ENCODE data around the gene CA7. TPM values are rescaled to one million over a fixed set of nuclear protein-coding genes. Genes with fewer than 3 reads are reported as not detected.
A peak's percentile ranks its signal among the peaks of the same experiment; 100 is the strongest.

Gene CA7
- total and polyA plus RNA-seq, 3 experiments from 2014 or later, result not detected

- Mint-ChIP-seq H3K36me3 (no peaks in the 10 kb centered on the region), H3K9me3 (no peaks in the 10 kb centered on the region), H3K27me3 (peaks cover 0 to 1% of the 10 kb centered on the region in 2 donors), H3K27ac (peak overlapping the region in 1 of 8 donors; percentile 54), H3K4me1 (no peaks in the 10 kb centered on the region), H3K4me3 (no peak overlapping the region)
- no peaks in the 10 kb centered on the region for H3K36me3 ChIP-seq (ENCODE audit: insufficient read depth, low read length)
- H3K27me3 ChIP-seq (ENCODE audit: insufficient read depth, low read length, poor library complexity, severe bottlenecking), result no peaks in the 10 kb centered on the region
- ChIA-PET CTCF (interaction anchor here (1.5 to 3.1 kb wide), 2 partner anchors 13 to 26 kb away, joined by 3 to 9 read pairs; partner anchors contain the start of gene NAE1), POLR2A (no interaction called here)
- no peak for DNase-seq
- no peaks in the 10 kb centered on the region for H3K4me1 ChIP-seq (ENCODE audit: insufficient read depth, low read length)
- H3K27ac ChIP-seq (ENCODE audit: low read depth, low read length), result no peak overlapping the region
- H3K9me3 ChIP-seq (ENCODE audit: low read length), result no peaks in the 10 kb centered on the region
- H3K4me3 ChIP-seq (ENCODE audit: low read length), result no peak overlapping the region
These were observed 12.0 kb downstream of the CA7 start for GRCh38 chr16:66856184-66856730.

GRCh38 chr16:66856801-66857200 is 12.6 kb downstream of the CA7 start:
- Mint-ChIP-seq H3K27ac (no peak overlapping the region), H3K4me1 (no peaks in the 10 kb centered on the region), H3K4me3 (no peak overlapping the region), H3K9me3 (no peaks in the 10 kb centered on the region), H3K36me3 (no peaks in the 10 kb centered on the region), H3K27me3 (peaks cover 0 to 1% of the 10 kb centered on the region in 2 donors)
- ChIA-PET POLR2A (no interaction called here), CTCF (interaction anchor here (1.5 to 3.1 kb wide), 2 partner anchors 12 to 26 kb away, joined by 3 to 9 read pairs; partner anchors contain the start of gene NAE1)
- Histone ChIP-seq H3K4me1 (ENCODE audit: insufficient read depth, low read length) (no peaks in the 10 kb centered on the region), H3K4me3 (ENCODE audit: low read length) (no peak overlapping the region), H3K9me3 (ENCODE audit: low read length) (no peaks in the 10 kb centered on the region), H3K27ac (ENCODE audit: low read depth, low read length) (no peak overlapping the region), H3K27me3 (ENCODE audit: insufficient read depth, low read length, poor library complexity, severe bottlenecking) (no peaks in the 10 kb centered on the region), H3K36me3 (ENCODE audit: insufficient read depth, low read length) (no peaks in the 10 kb centered on the region)
- DNase-seq, result no peak

- H3K4me1 Mint-ChIP-seq, result no peaks in the 10 kb centered on the region
- H3K27me3 Mint-ChIP-seq, result peaks cover 0 to 1% of the 10 kb centered on the region in 2 donors
- no peaks in the 10 kb centered on the region for H3K36me3 Mint-ChIP-seq
- H3K27ac ChIP-seq (ENCODE audit: low read depth, low read length), result no peak overlapping the region
- no peaks in the 10 kb centered on the region for H3K4me1 ChIP-seq (ENCODE audit: insufficient read depth, low read length)
- no peak overlapping the region for H3K4me3 ChIP-seq (ENCODE audit: low read length)
- H3K9me3 ChIP-seq (ENCODE audit: low read length), result no peaks in the 10 kb centered on the region
- H3K27ac Mint-ChIP-seq, result peak overlapping the region in 1 of 8 donors; percentile 41
- no peaks in the 10 kb centered on the region for H3K9me3 Mint-ChIP-seq
- H3K27me3 ChIP-seq (ENCODE audit: insufficient read depth, low read length, poor library complexity, severe bottlenecking), result no peaks in the 10 kb centered on the region
- H3K36me3 ChIP-seq (ENCODE audit: insufficient read depth, low read length), result no peaks in the 10 kb centered on the region
- ChIA-PET CTCF (interaction anchor here (3.1 kb wide), 1 partner anchor 27 kb away, joined by 9 read pairs; the partner anchor contains the start of gene NAE1), POLR2A (no interaction called here)
- no peak for DNase-seq
- H3K4me3 Mint-ChIP-seq, result no peak overlapping the region
These were observed 13.2 kb downstream of the CA7 start for GRCh38 chr16:66857437-66857836.

- peaks cover 0 to 1% of the 10 kb centered on the region in 2 donors for H3K27me3 Mint-ChIP-seq
- POLR2A ChIA-PET, result no interaction called here
These were observed 14.7 kb downstream of the CA7 start for GRCh38 chr16:66858740-66859396.

GRCh38 chr16:66859397-66860068 is 15.3 kb downstream of the CA7 start:
- no peaks in the 10 kb centered on the region for H3K4me1 ChIP-seq (ENCODE audit: insufficient read depth, low read length)
- H3K27me3 ChIP-seq (ENCODE audit: insufficient read depth, low read length, poor library complexity, severe bottlenecking), result no peaks in the 10 kb centered on the region
- no peak overlapping the region for H3K4me3 ChIP-seq (ENCODE audit: low read length)
- H3K9me3 ChIP-seq (ENCODE audit: low read length), result no peaks in the 10 kb centered on the region
- Mint-ChIP-seq H3K4me1 (no peaks in the 10 kb centered on the region), H3K27me3 (peaks cover 0 to 1% of the 10 kb centered on the region in 2 donors), H3K4me3 (no peak overlapping the region), H3K27ac (no peak overlapping the region), H3K36me3 (no peaks in the 10 kb centered on the region), H3K9me3 (no peaks in the 10 kb centered on the region)
- DNase-seq, result no peak
- no peaks in the 10 kb centered on the region for H3K36me3 ChIP-seq (ENCODE audit: insufficient read depth, low read length)
- POLR2A ChIA-PET, result no interaction called here
- H3K27ac ChIP-seq (ENCODE audit: low read depth, low read length), result no peak overlapping the region
- CTCF ChIA-PET, result interaction anchor here (0.9 to 1.9 kb wide), 3 partner anchors 8 to 29 kb away, joined by 4 read pairs; partner anchors contain the start of gene NAE1

More at GRCh38 chr16:66858740-66859396, 14.7 kb downstream of the CA7 start:
- Histone ChIP-seq H3K27ac (ENCODE audit: low read depth, low read length) (no peak overlapping the region), H3K27me3 (ENCODE audit: insufficient read depth, low read length, poor library complexity, severe bottlenecking) (no peaks in the 10 kb centered on the region), H3K4me3 (ENCODE audit: low read length) (no peak overlapping the region), H3K9me3 (ENCODE audit: low read length) (no peaks in the 10 kb centered on the region), H3K4me1 (ENCODE audit: insufficient read depth, low read length) (no peaks in the 10 kb centered on the region), H3K36me3 (ENCODE audit: insufficient read depth, low read length) (no peaks in the 10 kb centered on the region)
- H3K36me3 Mint-ChIP-seq, result no peaks in the 10 kb centered on the region
- CTCF ChIA-PET, result interaction anchor here (0.9 to 1.9 kb wide), 2 partner anchors 9 to 28 kb away, joined by 4 read pairs; partner anchors contain the start of gene NAE1
- no peak for DNase-seq
- no peaks in the 10 kb centered on the region for H3K9me3 Mint-ChIP-seq
- no peaks in the 10 kb centered on the region for H3K4me1 Mint-ChIP-seq
- H3K27ac Mint-ChIP-seq, result no peak overlapping the region
- H3K4me3 Mint-ChIP-seq, result no peak overlapping the region

- H3K9me3 Mint-ChIP-seq, result no peaks in the 10 kb centered on the region
- no peaks in the 10 kb centered on the region for H3K4me1 Mint-ChIP-seq
- peaks cover 0 to 1% of the 10 kb centered on the region in 2 donors for H3K27me3 Mint-ChIP-seq
- H3K4me3 ChIP-seq (ENCODE audit: low read length), result no peak overlapping the region
- CTCF ChIA-PET, result interaction anchor here (1.2 kb wide), 1 partner anchor 9 kb away, joined by 4 read pairs; no protein-coding TSS in a partner anchor
- no peak for DNase-seq
- H3K4me3 Mint-ChIP-seq, result no peak overlapping the region
- POLR2A ChIA-PET, result no interaction called here
- no peaks in the 10 kb centered on the region for H3K9me3 ChIP-seq (ENCODE audit: low read length)
- H3K27ac Mint-ChIP-seq, result no peak overlapping the region
- H3K4me1 ChIP-seq (ENCODE audit: insufficient read depth, low read length), result no peaks in the 10 kb centered on the region
- no peaks in the 10 kb centered on the region for H3K36me3 Mint-ChIP-seq
- no peaks in the 10 kb centered on the region for H3K27me3 ChIP-seq (ENCODE audit: insufficient read depth, low read length, poor library complexity, severe bottlenecking)
- no peaks in the 10 kb centered on the region for H3K36me3 ChIP-seq (ENCODE audit: insufficient read depth, low read length)
- H3K27ac ChIP-seq (ENCODE audit: low read depth, low read length), result no peak overlapping the region
These were observed 17.9 kb downstream of the CA7 start for GRCh38 chr16:66862023-66862520.

GRCh38 chr16:66863707-66864106 is 19.5 kb downstream of the CA7 start:
- no peak overlapping the region for H3K27ac ChIP-seq (ENCODE audit: low read depth, low read length)
- POLR2A ChIA-PET, result no interaction called here
- no peaks in the 10 kb centered on the region for H3K9me3 Mint-ChIP-seq

More at GRCh38 chr16:66863707-66864106, 19.5 kb downstream of the CA7 start:
- CTCF ChIA-PET, result interaction anchor here (1.0 to 1.4 kb wide), 2 partner anchors 9 to 33 kb away, joined by 3 to 5 read pairs; partner anchors contain the start of gene NAE1
- Mint-ChIP-seq H3K36me3 (no peaks in the 10 kb centered on the region), H3K27ac (no peak overlapping the region), H3K4me1 (peaks cover 4 to 5% (median 4%) of the 10 kb centered on the region in 3 donors), H3K27me3 (peaks cover 0 to 3% of the 10 kb centered on the region in 2 donors), H3K4me3 (no peak overlapping the region)
- Histone ChIP-seq H3K27me3 (ENCODE audit: insufficient read depth, low read length, poor library complexity, severe bottlenecking) (no peaks in the 10 kb centered on the region), H3K9me3 (ENCODE audit: low read length) (no peaks in the 10 kb centered on the region), H3K4me3 (ENCODE audit: low read length) (no peak overlapping the region), H3K36me3 (ENCODE audit: insufficient read depth, low read length) (no peaks in the 10 kb centered on the region), H3K4me1 (ENCODE audit: insufficient read depth, low read length) (no peaks in the 10 kb centered on the region)
- DNase-seq, result no peak

Data from CD8-positive, alpha-beta memory T cell (primary cell).